Transverse colon (tissue), 4 donors: ENCODE measurements around the gene PKD1.

ENCODE experiments used
- CTCF ChIP-seq, 5 experiments: fragments of 200-600 bp in 3 of 5; fragments of 450-650 bp in 2 of 5; sonication (generic) in 3 of 5; IDR thresholded peaks; 1 replicate in 2 of 5; 2 replicates in 3 of 5; pipeline ENCODE4 v1.5.1; 2016 to 2017; ENCODE audit warnings: antibody characterized with exemption in 5 of 5, inconsistent platforms in 3 of 5, mild to moderate bottlenecking in 2 of 5, moderate library complexity in 1 of 5
- EP300 ChIP-seq: sonication (generic); formaldehyde crosslinking; IDR thresholded peaks from one replicate; pipeline ENCODE4 v1.6.1; 2017; ENCODE audit warnings: antibody characterized with exemption, low read depth
- POLR2A ChIP-seq: fragments of 450-650 bp; IDR thresholded peaks from one replicate; pipeline ENCODE4 v1.6.1; 2016; ENCODE audit warnings: antibody characterized with exemption, mild to moderate bottlenecking, moderate library complexity
- POLR2AphosphoS5 ChIP-seq, 3 donors: sonication (generic); formaldehyde crosslinking; IDR thresholded peaks; one replicate each; pipeline ENCODE4 v1.6.1; 2016; ENCODE audit warnings: antibody characterized with exemption in 3 of 3

- TF ChIP-seq POLR2AphosphoS5 (IDR thresholded peaks at IDR 0.05) (no peak), CTCF (IDR thresholded peaks at IDR 0.05) (no peak), POLR2A (no peak), EP300 (no peak)
These were observed 38.2 kb upstream of the PKD1 start for GRCh38 chr16:2173916-2174315.
